Loucy (cell line): Measurements from ENCODE around the gene SLC5A2.
"Not testable (repeated sequence)": the region's sequence is repeated elsewhere in the genome, so short reads cannot be mapped to it uniquely, and the experiment has no call there.

Source experiments
- H2AFZ ChIP-seq: fragments of 200-600 bp; sonication (generic); 2 replicates; pipeline ENCODE4 v1.6.0; 2016; ENCODE audit warnings: antibody characterized with exemption, mild to moderate bottlenecking, low read length, moderate library complexity
- H3F3A ChIP-seq: fragments of 200-600 bp; 2 replicates; pipeline ENCODE4 v1.6.0; 2016; ENCODE audit warnings: antibody characterized with exemption, low read depth, mild to moderate bottlenecking
- H3K27me3 ChIP-seq: fragments of 200-600 bp; sonication (generic); 2 replicates; pipeline ENCODE4 v1.6.1; 2014; ENCODE audit warnings: low read length, mild to moderate bottlenecking; ENCODE audit not compliant: insufficient read depth, poor library complexity, severe bottlenecking
- H3K36me3 ChIP-seq: fragments of 200-600 bp; sonication (generic); 2 replicates; pipeline ENCODE4 v1.6.1; 2016; ENCODE audit warnings: low read length; ENCODE audit not compliant: insufficient read depth
- H3K4me1 ChIP-seq: fragments of 200-600 bp; sonication (generic); 2 replicates; pipeline ENCODE4 v1.5.1; 2014; ENCODE audit warnings: low read length, mild to moderate bottlenecking; ENCODE audit not compliant: insufficient read depth, poor library complexity, severe bottlenecking
- H3K4me2 ChIP-seq: fragments of 200-600 bp; sonication (generic); 2 replicates; pipeline ENCODE4 v1.6.0; 2014; ENCODE audit warnings: antibody characterized with exemption, low read length, low read depth, mild to moderate bottlenecking; ENCODE audit not compliant: poor library complexity, severe bottlenecking
- H3K4me3 ChIP-seq: fragments of 200-600 bp; sonication (generic); 2 replicates; pipeline ENCODE4 v1.5.1; 2014; ENCODE audit warnings: low read length, mild to moderate bottlenecking, mixed read lengths; ENCODE audit not compliant: poor library complexity, severe bottlenecking
- H3K79me2 ChIP-seq: fragments of 200-600 bp; sonication (generic); 2 replicates; pipeline ENCODE4 v1.6.1; 2014; ENCODE audit warnings: low read length; ENCODE audit not compliant: insufficient read depth
- H3K9ac ChIP-seq: fragments of 200-600 bp; sonication (generic); 2 replicates; pipeline ENCODE4 v1.6.0; 2014; ENCODE audit warnings: mild to moderate bottlenecking, low read depth, low read length, moderate library complexity; ENCODE audit not compliant: poor library complexity, severe bottlenecking
- H3K9me2 ChIP-seq: fragments of 200-600 bp; sonication (generic); replicated peaks from 2 replicates; pipeline ENCODE4 v1.6.1; 2016; ENCODE audit warnings: low read depth, low read length, mixed read lengths
- H3K9me3 ChIP-seq: fragments of 200-600 bp; sonication (generic); 2 replicates; pipeline ENCODE4 v1.6.1; 2014; ENCODE audit warnings: mild to moderate bottlenecking, antibody characterized with exemption, low read length, low read depth; ENCODE audit not compliant: insufficient read depth
- H4K20me1 ChIP-seq: fragments of 200-600 bp; sonication (generic); 2 replicates; pipeline ENCODE4 v1.6.0; 2014; ENCODE audit warnings: antibody characterized with exemption, low read length, mild to moderate bottlenecking; ENCODE audit not compliant: insufficient read depth, poor library complexity, severe bottlenecking
- EZH2phosphoT487 ChIP-seq: fragments of 200-600 bp; IDR thresholded peaks from 2 replicates; pipeline ENCODE4 v1.6.1; 2018; ENCODE audit warnings: antibody characterized with exemption, mild to moderate bottlenecking, moderate library complexity, borderline replicate concordance
- TF ChIP-seq, protein P1 (sequence below): fragments of 200-600 bp; sonication (generic); conservative IDR thresholded peaks from 2 replicates; pipeline ENCODE4 v1.5.1; 2014; ENCODE audit warnings: mild to moderate bottlenecking, antibody characterized with exemption, low read length

SLC5A2 gene

DNA sequence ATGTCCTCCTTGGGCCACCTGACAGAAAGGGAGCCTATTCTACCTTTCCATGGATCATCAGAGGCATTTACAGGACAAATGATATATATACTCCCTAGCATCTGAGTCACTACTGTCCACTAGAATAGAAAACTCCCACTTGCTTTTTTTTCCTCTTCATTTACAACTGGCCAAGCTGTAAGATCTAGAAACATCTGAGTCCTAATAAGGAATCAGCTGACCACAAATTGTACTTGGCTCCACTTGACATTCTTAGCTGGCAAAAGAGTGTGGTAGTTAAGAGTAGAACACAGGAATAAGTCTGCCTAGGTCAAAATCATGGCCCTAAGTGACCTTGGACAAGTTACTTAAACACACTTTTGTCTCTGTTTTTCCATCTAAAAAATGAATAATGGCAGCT, 20.1 kb downstream of the SLC5A2 start:
- H3K27me3 ChIP-seq = peaks cover 3% of the 10 kb centered on the region
- H3K9me3 ChIP-seq = no peaks in the 10 kb centered on the region
- no peaks in the 10 kb centered on the region for H3K9me2 ChIP-seq
- TF ChIP-seq EZH2phosphoT487 = no peak
- TF ChIP-seq, protein P1, sequence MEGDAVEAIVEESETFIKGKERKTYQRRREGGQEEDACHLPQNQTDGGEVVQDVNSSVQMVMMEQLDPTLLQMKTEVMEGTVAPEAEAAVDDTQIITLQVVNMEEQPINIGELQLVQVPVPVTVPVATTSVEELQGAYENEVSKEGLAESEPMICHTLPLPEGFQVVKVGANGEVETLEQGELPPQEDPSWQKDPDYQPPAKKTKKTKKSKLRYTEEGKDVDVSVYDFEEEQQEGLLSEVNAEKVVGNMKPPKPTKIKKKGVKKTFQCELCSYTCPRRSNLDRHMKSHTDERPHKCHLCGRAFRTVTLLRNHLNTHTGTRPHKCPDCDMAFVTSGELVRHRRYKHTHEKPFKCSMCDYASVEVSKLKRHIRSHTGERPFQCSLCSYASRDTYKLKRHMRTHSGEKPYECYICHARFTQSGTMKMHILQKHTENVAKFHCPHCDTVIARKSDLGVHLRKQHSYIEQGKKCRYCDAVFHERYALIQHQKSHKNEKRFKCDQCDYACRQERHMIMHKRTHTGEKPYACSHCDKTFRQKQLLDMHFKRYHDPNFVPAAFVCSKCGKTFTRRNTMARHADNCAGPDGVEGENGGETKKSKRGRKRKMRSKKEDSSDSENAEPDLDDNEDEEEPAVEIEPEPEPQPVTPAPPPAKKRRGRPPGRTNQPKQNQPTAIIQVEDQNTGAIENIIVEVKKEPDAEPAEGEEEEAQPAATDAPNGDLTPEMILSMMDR = no peak
- H3K36me3 ChIP-seq = peaks cover 8% of the 10 kb centered on the region; the same call in 1 of the 2 replicates
- H2AFZ ChIP-seq = no peak overlapping the region
- peaks cover 10% of the 10 kb centered on the region for H3F3A ChIP-seq
- H4K20me1 ChIP-seq = peaks cover 9% of the 10 kb centered on the region
- H3K79me2 ChIP-seq = peaks cover 25% of the 10 kb centered on the region
- H3K4me1 ChIP-seq = peaks cover 36% of the 10 kb centered on the region
- H3K4me2 ChIP-seq = no peak overlapping the region
- no peak overlapping the region for H3K4me3 ChIP-seq
- no peak overlapping the region for H3K9ac ChIP-seq

DNA sequence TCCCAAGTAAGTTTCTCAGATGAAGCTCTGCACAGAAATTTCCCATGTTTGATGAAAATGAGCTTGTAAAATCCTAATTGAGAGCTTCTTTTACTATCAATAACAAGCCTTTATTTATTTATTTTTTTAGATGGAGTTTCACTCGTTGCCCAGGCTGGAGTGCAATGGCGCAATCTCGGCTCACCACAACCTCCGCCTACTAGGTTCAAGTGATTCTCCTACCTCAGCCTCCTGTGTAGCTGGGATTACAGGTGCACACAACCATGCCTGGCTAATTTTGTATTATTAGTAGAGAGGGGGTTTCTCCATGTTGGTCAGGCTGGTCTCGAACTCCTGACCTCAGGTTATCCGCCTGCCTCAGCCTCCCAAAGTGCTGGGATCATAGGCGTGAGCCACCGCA, 20.6 kb downstream of the SLC5A2 start:
- H3K9me2 ChIP-seq, H3K4me3 ChIP-seq, H3K4me2 ChIP-seq, H3K27me3 ChIP-seq, H3K9me3 ChIP-seq, H2AFZ ChIP-seq, H3K9ac ChIP-seq, H3K36me3 ChIP-seq: not testable (repeated sequence)
- Histone ChIP-seq H3K79me2 (peaks cover 30% of the 10 kb centered on the region), H3K4me1 (peaks cover 36% of the 10 kb centered on the region), H4K20me1 (peaks cover 10% of the 10 kb centered on the region), H3F3A (peaks cover 10% of the 10 kb centered on the region)

DNA sequence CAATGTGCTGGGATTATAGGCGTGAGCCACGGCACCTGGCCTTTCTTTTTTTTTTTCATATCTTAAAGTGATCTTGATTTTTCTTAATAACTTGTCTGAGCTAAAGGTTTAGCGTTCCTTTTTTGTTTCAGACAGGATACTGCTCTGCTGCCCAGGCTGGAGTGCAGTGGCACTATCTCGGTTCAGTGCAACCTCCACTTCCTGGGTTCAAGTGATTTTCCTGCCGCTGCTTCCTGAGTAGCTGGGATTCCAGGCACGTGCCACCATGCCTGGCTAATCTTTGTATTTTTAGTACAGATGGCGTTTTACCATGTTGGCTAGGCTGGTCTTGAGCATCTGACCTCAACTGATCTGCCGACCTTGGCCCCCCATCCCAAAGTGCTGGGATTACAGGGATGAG, 21.2 kb downstream of the SLC5A2 start:
- H3K4me2 ChIP-seq = peak overlapping the region; percentile 98
- peaks cover 10% of the 10 kb centered on the region for H3F3A ChIP-seq
- no peaks in the 10 kb centered on the region; the same call in 1 of the 2 replicates for H3K36me3 ChIP-seq
- peaks cover 5% of the 10 kb centered on the region for H3K27me3 ChIP-seq
- peaks cover 36% of the 10 kb centered on the region for H3K79me2 ChIP-seq
- H3K4me3 ChIP-seq = no peak overlapping the region
- peak overlapping the region; percentile 69 for H3K9ac ChIP-seq
- TF ChIP-seq, protein P1 = no peak
- no peak for TF ChIP-seq EZH2phosphoT487
- H4K20me1 ChIP-seq = peaks cover 10% of the 10 kb centered on the region
- H3K9me2 ChIP-seq = no peaks in the 10 kb centered on the region
- H3K9me3 ChIP-seq = no peaks in the 10 kb centered on the region
- H2AFZ ChIP-seq = no peak overlapping the region
- peaks cover 41% of the 10 kb centered on the region for H3K4me1 ChIP-seq

DNA sequence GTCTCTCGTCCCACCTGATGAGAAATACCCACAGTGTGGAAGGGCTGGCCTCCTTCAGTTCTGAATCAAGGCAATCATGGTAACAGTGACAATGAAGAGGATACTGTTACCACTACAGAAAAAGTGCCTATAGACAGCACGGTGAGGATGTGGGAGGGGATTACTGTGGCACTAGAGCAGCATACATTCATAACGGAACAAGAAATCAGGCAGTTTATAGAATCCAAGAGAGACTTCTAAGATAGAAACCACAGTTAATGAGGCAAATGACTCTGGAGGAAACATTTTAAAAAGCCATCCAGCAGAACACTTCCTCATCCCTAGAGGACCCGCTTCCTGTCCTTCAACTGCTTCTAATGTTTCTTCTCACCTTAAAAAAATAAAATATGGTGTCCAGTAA, 22.6 kb downstream of the SLC5A2 start:
- H2AFZ ChIP-seq = no peak overlapping the region
- H3K9ac ChIP-seq = peak overlapping the region; percentile 99
- no peaks in the 10 kb centered on the region for H3K9me2 ChIP-seq
- peaks cover 5% of the 10 kb centered on the region for H3K27me3 ChIP-seq
- H4K20me1 ChIP-seq = peaks cover 10% of the 10 kb centered on the region
- H3K9me3 ChIP-seq = no peaks in the 10 kb centered on the region
- peaks cover 10% of the 10 kb centered on the region for H3F3A ChIP-seq
- TF ChIP-seq EZH2phosphoT487 = no peak
- TF ChIP-seq, protein P1 = no peak
- no peaks in the 10 kb centered on the region for H3K36me3 ChIP-seq
- peak overlapping the region; percentile 98 for H3K4me2 ChIP-seq
- peak overlapping the region; percentile 98 for H3K4me3 ChIP-seq
- H3K4me1 ChIP-seq = peaks cover 51% of the 10 kb centered on the region
- H3K79me2 ChIP-seq = peaks cover 44% of the 10 kb centered on the region
